PC-3 (cell line): Measurements from ENCODE around the gene USH1G.

Source experiments
- CTCF ChIP-seq: fragments of 300-600 bp; sonication (generic); conservative IDR thresholded peaks from 2 replicates; pipeline ENCODE4 v1.5.1; 2017; ENCODE audit warnings: antibody characterized with exemption, low read depth, mild to moderate bottlenecking, low read length
- EZH2 ChIP-seq: fragments of 300-600 bp; sonication (generic); IDR thresholded peaks from one replicate; pipeline ENCODE4 v1.6.1; 2017; ENCODE audit warnings: antibody characterized with exemption, mild to moderate bottlenecking, low read length; ENCODE audit not compliant: unreplicated experiment
- EZH2phosphoT487 ChIP-seq: fragments of 300-600 bp; sonication (generic); IDR thresholded peaks from 2 replicates; pipeline ENCODE4 v1.6.1; 2018; ENCODE audit warnings: mild to moderate bottlenecking, antibody characterized with exemption, low read length, borderline replicate concordance

- TF ChIP-seq CTCF (no peak), EZH2phosphoT487 (no peak), EZH2 (no peak)
Observed at GRCh38 chr17:74922172-74922571, 883 bp downstream of the USH1G start.
